NCI-H2081 treated with DMSO at 0.1 percent for 48 hours (cell line): Measurements from ENCODE around the gene MT2A.

Experiments
- DNase-seq: peaks from one replicate; lab custom pipeline; 2025; lab: John Stamatoyannopoulos, UW

The MT2A gene

GRCh38 chr16:56600398-56600999 is 7.9 kb upstream of the MT2A start:
- peak; percentile 0 for DNase-seq

DNA sequence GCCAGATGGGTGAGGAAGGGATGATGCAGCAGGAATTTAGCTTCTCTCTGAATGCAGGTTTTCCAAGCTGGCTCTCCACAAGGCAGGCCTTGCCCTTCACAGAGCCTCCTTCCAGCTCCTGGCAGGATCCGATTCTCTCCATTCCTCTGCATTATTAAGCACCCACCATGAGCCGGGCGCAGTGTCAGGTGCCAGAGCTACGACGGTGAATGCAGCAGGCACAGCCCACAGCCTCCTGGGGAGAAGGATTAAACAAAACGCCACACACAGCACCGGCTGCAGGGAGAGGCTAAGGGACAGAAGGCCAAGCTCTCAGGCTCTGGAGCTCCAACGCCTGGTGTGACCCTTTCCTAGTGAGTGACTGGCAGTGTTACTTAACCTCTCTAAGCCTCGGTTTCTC is 7.1 kb upstream of the MT2A start:
- no peak for DNase-seq

DNA sequence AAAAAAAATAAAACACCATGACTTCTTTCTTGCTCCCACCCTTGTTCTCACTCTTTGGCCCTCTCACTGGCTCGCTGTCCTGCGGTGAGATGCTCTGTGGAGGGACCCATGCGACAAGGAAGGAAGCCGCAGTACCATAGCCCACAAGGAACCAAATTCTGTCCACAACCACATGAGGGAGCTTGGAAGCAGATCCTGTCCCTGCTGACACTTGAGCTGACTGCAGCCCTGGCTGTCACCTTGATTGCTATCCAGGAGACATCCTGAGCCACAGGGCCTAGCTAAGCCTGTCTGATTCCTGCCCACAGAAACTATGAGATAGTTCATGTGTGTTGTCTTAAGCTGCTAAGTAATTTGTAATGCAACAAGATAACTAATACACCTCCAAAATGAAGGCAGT is 4.8 kb upstream of the MT2A start:
- peak; percentile 0 for DNase-seq

GRCh38 chr16:56604966-56605365 is 3.4 kb upstream of the MT2A start:
- no peak for DNase-seq

DNA sequence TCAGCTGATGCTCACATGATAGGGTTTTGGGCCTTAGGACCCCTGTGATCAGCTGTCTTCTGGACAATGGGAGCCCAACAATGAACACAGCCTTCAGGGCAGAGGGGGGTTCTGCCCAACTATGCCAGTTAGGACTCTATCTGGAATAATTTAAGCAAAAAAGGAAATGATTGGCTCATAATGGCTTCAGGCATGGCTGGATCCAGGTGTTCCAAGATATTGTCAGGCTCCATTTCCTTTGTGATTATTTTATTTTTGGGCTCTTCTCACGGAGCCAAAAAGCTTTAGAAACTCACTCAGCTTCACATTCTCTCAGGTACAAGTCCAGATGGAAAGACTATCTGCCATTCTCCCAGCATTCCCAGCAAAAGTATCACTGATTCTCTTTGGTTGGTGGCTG is 2.9 kb upstream of the MT2A start:
- DNase-seq, result no peak

DNA sequence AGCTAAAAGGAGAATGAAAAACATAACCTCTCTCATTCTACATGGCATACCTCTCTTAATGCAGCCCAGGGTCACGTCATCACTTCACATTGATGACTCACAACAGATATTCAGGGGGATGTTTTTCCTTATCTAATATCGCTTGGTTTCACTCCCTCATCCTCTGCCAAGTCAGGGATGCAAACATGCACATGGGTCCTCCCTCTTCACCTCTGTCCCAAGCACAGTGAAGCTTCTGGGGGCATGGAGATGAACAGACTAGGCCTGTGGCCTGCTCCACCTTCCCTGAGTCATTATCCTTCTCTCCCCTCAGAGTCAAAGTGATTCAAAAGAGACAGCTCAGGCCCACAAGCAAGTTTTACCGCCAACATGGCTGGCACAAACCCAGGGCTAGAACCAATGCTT is 2.3 kb upstream of the MT2A start:
- DNase-seq, result no peak

DNA sequence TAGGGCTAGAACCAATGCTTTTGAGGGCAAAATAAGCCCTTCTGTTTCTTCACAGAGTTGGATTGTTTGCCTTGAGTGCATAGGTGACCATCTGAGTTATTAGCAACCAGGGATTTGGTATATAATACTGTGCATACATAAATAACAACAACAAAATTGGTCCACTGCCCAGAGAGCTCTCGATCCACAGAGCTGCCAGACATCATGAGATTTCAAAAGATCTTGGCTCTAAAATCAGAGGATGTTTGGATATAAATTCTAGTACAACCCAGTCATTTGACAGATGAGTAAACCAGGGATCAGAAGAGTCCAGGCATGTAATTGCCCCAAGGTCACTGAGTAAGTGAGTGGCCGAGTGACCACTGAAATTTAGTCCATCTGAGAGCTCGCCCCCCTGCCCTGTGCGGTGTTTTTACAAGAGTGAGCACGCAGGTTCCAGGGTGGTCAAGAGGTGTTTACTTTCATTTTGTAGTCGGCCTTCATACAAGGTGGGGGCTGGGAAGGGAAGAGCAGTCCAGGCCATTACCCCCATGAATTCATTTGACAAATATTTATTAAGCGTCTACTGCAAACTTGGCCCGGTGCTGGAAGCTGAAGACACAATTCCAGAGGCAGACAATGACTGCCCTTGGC is 1.8 kb upstream of the MT2A start:
- DNase-seq, result no peak

DNA sequence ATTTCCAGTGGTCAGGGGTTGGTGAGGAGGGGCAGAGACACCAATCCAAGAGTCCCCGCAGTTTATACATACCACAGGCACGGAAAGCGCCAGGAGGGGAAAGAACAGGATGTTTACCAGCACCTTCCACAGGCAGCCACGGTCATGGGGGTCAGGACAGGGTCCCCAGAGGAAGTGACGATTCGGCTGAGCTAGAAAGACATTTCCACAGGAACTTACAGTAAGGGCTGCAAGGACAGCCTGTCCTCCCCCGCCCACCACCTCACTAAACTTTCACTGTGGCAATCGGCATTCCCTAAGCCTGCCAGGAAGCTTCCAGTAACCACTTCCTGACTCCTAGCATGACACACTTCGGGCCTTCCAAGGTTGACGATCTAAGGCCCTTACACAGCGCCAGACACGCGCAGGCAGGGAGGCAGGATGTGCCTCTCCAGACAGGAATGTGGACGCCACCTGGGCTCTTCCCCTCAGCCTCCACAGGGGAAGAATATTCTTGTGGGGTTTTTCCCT is 1.2 kb upstream of the MT2A start:
- no peak for DNase-seq

DNA sequence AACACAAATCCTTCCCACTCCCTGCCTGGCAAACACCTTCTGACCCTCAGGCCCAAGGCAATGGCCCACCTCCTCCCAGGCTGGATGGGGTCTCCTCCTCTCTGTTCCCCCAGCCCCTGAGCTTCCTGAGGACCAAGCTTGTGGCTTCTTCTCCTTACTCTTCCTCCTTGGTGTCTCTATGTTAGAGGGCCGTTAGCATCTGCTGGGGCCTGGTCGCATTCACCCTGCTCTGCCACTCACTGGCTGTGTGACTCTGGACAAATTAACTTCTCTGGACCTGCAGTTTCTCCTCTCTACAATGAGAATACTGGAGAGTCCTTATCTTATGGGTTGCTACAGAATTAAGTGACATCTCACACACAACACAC is 725 bp upstream of the MT2A start:
- no peak for DNase-seq

GRCh38 chr16:56608876-56609462 is 585 bp downstream of the MT2A start:
- DNase-seq, result no peak

GRCh38 chr16:56609463-56609921 is 1.1 kb downstream of the MT2A start:
- no peak for DNase-seq

- no peak for DNase-seq
Observed at GRCh38 chr16:56610017-56610608, 1.7 kb downstream of the MT2A start.

GRCh38 chr16:56610609-56611111 is 2.3 kb downstream of the MT2A start:
- no peak for DNase-seq

- no peak for DNase-seq
Observed at GRCh38 chr16:56611281-56611833, 3.0 kb downstream of the MT2A start.

DNA sequence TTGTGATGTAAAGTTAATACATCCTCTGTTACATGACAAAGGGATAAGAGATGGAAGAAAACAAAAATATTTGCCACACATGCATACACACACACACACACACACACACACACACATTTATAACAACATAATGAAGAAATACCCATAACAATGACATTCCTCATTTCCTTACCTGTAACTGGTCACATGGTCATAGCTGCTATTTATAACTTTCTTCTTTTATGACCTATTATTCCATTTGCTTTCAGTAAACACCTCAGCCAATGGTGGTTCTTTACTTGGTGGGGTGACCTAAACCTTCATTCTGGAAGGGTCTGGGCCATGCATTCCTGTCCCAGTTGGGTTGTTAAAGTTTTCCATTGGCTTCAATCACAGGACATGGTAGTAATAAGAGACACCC is 5.3 kb downstream of the MT2A start:
- DNase-seq, result no peak

DNA sequence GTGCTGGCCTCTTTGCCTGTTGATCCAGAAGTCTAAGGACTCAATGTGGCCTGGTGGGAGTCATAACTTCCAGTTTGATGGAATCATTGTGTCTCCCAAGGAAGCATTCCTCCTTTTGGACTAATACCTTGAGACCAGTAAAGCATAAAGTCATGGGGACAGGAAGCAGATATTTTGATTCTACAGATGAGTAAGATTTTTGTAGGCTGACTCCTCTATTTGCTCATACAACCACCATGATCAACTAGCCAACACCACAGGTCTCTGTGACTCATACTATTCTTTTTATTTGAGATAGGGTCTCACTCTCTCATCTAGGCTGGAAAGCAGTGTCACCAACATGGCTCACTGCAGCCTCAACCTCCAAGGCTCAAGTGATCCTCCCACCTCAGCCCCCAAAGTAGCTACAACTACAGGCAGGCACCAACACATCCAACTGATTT is 6.2 kb downstream of the MT2A start:
- DNase-seq, result no peak

DNA sequence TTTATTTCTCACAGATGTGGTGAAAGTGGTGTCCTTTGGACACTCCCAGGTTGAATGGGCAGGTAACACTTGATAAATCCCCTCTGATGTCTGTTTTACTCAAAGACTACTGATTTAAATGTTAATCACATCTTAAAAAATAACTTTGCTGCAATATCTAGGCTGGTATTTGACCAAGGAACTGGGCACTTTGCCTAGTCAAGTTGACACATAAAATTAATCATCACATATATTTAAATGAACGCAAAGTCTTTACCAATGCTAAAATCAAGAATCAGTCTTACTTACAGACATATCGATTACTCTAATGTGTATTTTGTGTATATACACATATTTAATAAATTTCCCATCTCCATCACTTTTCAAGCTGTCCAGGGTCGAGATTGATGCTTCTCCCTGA is 7.0 kb downstream of the MT2A start:
- no peak for DNase-seq

DNA sequence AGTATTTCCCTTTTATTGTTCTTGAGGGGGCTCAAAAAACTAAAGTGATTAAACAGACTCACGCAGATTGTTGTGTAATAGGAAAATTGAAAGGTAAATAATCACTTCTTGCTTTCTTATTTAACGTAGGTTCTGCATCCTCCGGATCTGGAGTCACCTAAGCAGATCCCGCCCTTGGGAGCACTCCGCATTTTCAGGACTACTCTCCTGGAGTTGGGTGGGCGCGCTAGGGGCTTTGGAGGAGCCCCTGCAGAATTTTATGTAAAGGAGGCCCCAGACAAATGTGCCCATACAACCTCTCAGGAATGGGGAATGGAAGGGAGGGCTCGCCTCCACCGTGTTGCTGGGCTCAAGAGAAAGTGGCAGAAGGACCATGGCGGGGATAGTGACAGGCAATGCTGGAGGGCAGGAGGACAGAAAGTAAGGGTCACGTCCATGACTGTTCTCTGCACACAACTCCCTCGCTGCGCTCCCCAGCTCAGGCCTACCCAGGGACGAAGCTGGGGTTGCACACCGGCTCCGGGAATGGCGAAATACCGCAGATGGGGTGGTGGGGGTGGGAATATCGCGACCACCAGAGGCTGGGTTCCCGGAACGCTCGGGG is 8.3 kb downstream of the MT2A start:
- no peak for DNase-seq

DNA sequence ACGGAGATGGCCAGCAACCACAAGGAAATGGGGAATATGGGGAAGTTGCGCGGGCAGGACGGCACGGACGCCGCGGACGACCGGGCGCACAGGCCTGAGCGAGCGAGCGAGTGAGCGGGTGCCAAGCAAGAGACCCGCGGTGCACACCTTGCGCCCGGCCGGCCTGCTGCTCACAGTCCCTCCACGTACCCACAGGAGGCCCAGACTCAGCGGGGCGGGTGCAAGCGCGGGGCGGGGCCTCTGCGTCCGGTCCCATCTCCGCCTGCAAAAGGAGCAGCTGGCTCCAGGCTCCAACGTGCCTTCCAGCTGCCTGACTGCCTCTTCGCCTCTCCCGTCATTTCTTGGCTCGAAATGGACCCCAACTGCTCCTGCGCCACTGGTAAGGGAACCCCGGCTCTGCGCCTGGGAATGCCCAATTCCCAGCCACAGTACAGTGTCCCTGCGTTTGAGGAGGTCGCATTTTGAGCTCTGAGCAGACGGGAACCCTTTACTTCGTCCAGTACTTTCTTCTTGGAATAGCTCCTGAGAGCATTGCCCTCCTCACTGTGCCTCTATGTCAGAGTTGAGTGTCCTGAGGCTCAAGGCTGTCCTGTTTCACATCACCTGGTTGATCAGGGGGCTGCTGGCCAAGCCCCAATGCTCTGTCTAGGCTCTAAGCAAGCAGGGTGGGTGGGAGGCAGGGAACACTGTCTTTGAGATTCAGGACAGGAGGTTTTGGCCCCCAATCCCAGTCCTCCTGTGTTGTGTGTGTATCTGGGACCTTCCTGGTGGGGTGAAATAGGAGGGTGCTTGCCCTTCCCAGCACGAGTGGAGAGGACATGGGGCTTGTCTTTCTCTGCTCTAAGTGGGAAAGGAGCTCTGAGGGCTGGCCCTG is 9.1 kb downstream of the MT2A start:
- DNase-seq, result no peak

- DNase-seq, result no peak
Observed at GRCh38 chr16:56618138-56618537, 9.8 kb downstream of the MT2A start.

DNA sequence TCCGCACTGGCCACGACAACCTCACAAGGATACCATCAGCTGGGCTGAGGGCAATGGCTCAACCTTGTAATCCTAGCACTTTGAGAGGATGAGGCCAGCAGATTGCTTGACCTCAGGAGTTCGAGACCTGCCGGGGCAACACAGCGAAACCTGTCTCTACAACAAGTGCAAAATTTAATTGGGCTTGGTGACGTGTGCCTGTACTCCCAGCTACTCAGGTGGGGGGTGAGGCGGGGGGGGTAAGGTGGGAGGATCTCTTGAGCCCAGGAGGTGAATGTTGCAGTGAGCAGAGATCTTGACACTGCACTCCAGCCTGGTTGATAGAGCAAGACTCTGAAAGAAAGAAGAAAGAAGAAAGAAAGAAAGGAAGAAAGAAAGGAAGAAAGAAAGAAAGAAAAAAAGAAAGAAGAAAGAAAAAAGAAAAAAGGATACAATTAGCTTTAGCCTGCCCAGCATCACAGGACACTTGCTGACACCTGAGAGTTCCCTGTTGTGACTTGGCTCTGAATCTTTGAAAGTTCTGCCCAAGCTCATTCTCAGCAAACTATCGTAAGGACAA is 12.0 kb downstream of the MT2A start:
- no peak for DNase-seq
